ENCODE data around the gene DLEC1. TPM values are rescaled to one million over a fixed set of nuclear protein-coding genes. Genes with fewer than 3 reads are reported as not detected.
A peak's percentile ranks its signal among the peaks of the same experiment; 100 is the strongest.

Gene DLEC1
- total RNA-seq, 2 donors from 2014 or later, result 3.9 to 6.0 TPM

- no peaks in the 10 kb centered on the region for H3K4me1 ChIP-seq (ENCODE audit: control insufficient read depth, insufficient read depth, low read length)
- 77 to 78% methylated on average over 5 to 11 of the region's 11 CpGs for WGBS, 2 experiments (ENCODE audit: insufficient coverage in 1 of 2, insufficient read length in 1 of 2)
- H3K27ac ChIP-seq (ENCODE audit: low read depth, low read length), result no peak overlapping the region
- no peaks in the 10 kb centered on the region for H3K27me3 ChIP-seq (ENCODE audit: control insufficient read depth, insufficient read depth, low read length, poor library complexity, severe bottlenecking)
- peaks cover 19% of the 10 kb centered on the region for H3K36me3 ChIP-seq (ENCODE audit: control insufficient read depth, insufficient read depth, low read length)
- TF ChIP-seq, protein P1, sequence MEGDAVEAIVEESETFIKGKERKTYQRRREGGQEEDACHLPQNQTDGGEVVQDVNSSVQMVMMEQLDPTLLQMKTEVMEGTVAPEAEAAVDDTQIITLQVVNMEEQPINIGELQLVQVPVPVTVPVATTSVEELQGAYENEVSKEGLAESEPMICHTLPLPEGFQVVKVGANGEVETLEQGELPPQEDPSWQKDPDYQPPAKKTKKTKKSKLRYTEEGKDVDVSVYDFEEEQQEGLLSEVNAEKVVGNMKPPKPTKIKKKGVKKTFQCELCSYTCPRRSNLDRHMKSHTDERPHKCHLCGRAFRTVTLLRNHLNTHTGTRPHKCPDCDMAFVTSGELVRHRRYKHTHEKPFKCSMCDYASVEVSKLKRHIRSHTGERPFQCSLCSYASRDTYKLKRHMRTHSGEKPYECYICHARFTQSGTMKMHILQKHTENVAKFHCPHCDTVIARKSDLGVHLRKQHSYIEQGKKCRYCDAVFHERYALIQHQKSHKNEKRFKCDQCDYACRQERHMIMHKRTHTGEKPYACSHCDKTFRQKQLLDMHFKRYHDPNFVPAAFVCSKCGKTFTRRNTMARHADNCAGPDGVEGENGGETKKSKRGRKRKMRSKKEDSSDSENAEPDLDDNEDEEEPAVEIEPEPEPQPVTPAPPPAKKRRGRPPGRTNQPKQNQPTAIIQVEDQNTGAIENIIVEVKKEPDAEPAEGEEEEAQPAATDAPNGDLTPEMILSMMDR (conservative IDR thresholded peaks at IDR 0.05), result peak; percentile 83
- no peaks in the 10 kb centered on the region for H3K9me3 ChIP-seq (ENCODE audit: control insufficient read depth, low read length)
- Mint-ChIP-seq H3K4me3 (no peak overlapping the region), H3K36me3 (ENCODE audit: low read depth) (peaks cover 29% of the 10 kb centered on the region), H3K27ac (no peak overlapping the region), H3K4me1 (no peaks in the 10 kb centered on the region), H3K27me3 (ENCODE audit: insufficient read depth) (peaks cover 9% of the 10 kb centered on the region), H3K9me3 (no peaks in the 10 kb centered on the region)
- no peak overlapping the region for H3K9ac ChIP-seq (ENCODE audit: extremely low read depth, low read length, poor library complexity, severe bottlenecking)
- no peak overlapping the region for H3K4me3 ChIP-seq (ENCODE audit: low read length)
- DNase-seq, result peak; percentile 89
Measured at GRCh38 chr3:38117748-38118420, 78.9 kb downstream of the DLEC1 start.

- H3K36me3 ChIP-seq (ENCODE audit: control insufficient read depth, insufficient read depth, low read length), result peaks cover 23% of the 10 kb centered on the region
- peaks cover 9% of the 10 kb centered on the region for H3K27me3 Mint-ChIP-seq (ENCODE audit: insufficient read depth)
- H3K4me1 ChIP-seq (ENCODE audit: control insufficient read depth, insufficient read depth, low read length), result no peaks in the 10 kb centered on the region
- DNase-seq, result no peak
- 92 to 98% methylated on average over 11 to 13 of the region's 13 CpGs for WGBS, 2 experiments (ENCODE audit: insufficient coverage in 1 of 2, insufficient read length in 1 of 2)
- H3K9me3 Mint-ChIP-seq, result no peaks in the 10 kb centered on the region
- TF ChIP-seq, protein P1 (conservative IDR thresholded peaks at IDR 0.05), result no peak
- H3K36me3 Mint-ChIP-seq (ENCODE audit: low read depth), result peaks cover 35% of the 10 kb centered on the region
- no peaks in the 10 kb centered on the region for H3K4me1 Mint-ChIP-seq
- H3K27ac Mint-ChIP-seq, result no peak overlapping the region
- H3K9me3 ChIP-seq (ENCODE audit: control insufficient read depth, low read length), result no peaks in the 10 kb centered on the region
- H3K4me3 ChIP-seq (ENCODE audit: low read length), result no peak overlapping the region
- H3K9ac ChIP-seq (ENCODE audit: extremely low read depth, low read length, poor library complexity, severe bottlenecking), result no peak overlapping the region
- H3K27ac ChIP-seq (ENCODE audit: low read depth, low read length), result no peak overlapping the region
- no peaks in the 10 kb centered on the region for H3K27me3 ChIP-seq (ENCODE audit: control insufficient read depth, insufficient read depth, low read length, poor library complexity, severe bottlenecking)
- H3K4me3 Mint-ChIP-seq, result no peak overlapping the region
Measured at GRCh38 chr3:38118421-38119247, 79.6 kb downstream of the DLEC1 start.

- Mint-ChIP-seq H3K27ac (no peak overlapping the region), H3K36me3 (ENCODE audit: low read depth) (peaks cover 40% of the 10 kb centered on the region), H3K4me1 (no peaks in the 10 kb centered on the region), H3K27me3 (ENCODE audit: insufficient read depth) (peaks cover 9% of the 10 kb centered on the region), H3K4me3 (no peak overlapping the region), H3K9me3 (no peaks in the 10 kb centered on the region)
- Histone ChIP-seq H3K27me3 (ENCODE audit: control insufficient read depth, insufficient read depth, low read length, poor library complexity, severe bottlenecking) (no peaks in the 10 kb centered on the region), H3K9ac (ENCODE audit: extremely low read depth, low read length, poor library complexity, severe bottlenecking) (no peak overlapping the region), H3K4me3 (ENCODE audit: low read length) (no peak overlapping the region), H3K27ac (ENCODE audit: low read depth, low read length) (no peak overlapping the region), H3K4me1 (ENCODE audit: control insufficient read depth, insufficient read depth, low read length) (no peaks in the 10 kb centered on the region), H3K9me3 (ENCODE audit: control insufficient read depth, low read length) (no peaks in the 10 kb centered on the region), H3K36me3 (ENCODE audit: control insufficient read depth, insufficient read depth, low read length) (peaks cover 28% of the 10 kb centered on the region)
- DNase-seq, result no peak
- WGBS, 2 experiments (ENCODE audit: insufficient coverage in 1 of 2, insufficient read length in 1 of 2), result 80 to 92% methylated on average over 1 of the region's 1 CpG
- TF ChIP-seq, protein P1 (conservative IDR thresholded peaks at IDR 0.05), result no peak
Measured at GRCh38 chr3:38119248-38119544, 80.2 kb downstream of the DLEC1 start.

Data from endodermal cell (in vitro differentiated cells).